Stomach (tissue), 4 donors: ENCODE measurements around the gene EID2.

Experiments
- CTCF ChIP-seq, 7 experiments: fragments of 450-650 bp in 4 of 7; fragments of 200-600 bp in 3 of 7; sonication (generic) in 3 of 7; IDR thresholded peaks; one replicate each; pipeline ENCODE4 v1.5.1; 2016 to 2019; ENCODE audit warnings: antibody characterized with exemption in 7 of 7, control low read depth in 2 of 7, mild to moderate bottlenecking in 1 of 7
- POLR2A ChIP-seq, 4 donors: fragments of 450-650 bp; IDR thresholded peaks; one replicate each; pipeline ENCODE4 v1.6.1; 2016; ENCODE audit warnings: antibody characterized with exemption in 4 of 4, control low read depth in 2 of 4, mild to moderate bottlenecking in 1 of 4, moderate library complexity in 1 of 4
- POLR2AphosphoS5 ChIP-seq, 3 donors: sonication (generic); formaldehyde crosslinking; IDR thresholded peaks; one replicate each; pipeline ENCODE4 v1.6.1; 2016; ENCODE audit warnings: antibody characterized with exemption in 3 of 3

- TF ChIP-seq CTCF (IDR thresholded peaks at IDR 0.05) (peak in 5 of 7 experiments; percentile 89 to 100 (median 98)), POLR2AphosphoS5 (IDR thresholded peaks at IDR 0.05) (peak; percentile 69 to 95 (median 93)), POLR2A (IDR thresholded peaks at IDR 0.05) (peak in 1 of 4 donors; percentile 18)
Measured at GRCh38 chr19:39532233-39533002, 7.5 kb downstream of the EID2 start, which contains the start of gene EID2B.
